Spleen (tissue), 11 donors: Measurements from ENCODE around the gene TRERF1. TPM values are rescaled to one million over a fixed set of nuclear protein-coding genes. Genes with fewer than 3 reads are reported as not detected.

Source experiments
- DNase-seq: peaks from one replicate; pipeline ENCODE4 v3.0.0-alpha.2; 2020
- H3K27ac ChIP-seq, 8 donors: fragments of 200-600 bp; sonication (generic) in 7 of 8; 1 replicate in 4 of 8; 2 replicates in 4 of 8; pipeline versions ENCODE4 v1.5.0 to v1.8.0; 2016 to 2021; ENCODE audit warnings: inconsistent platforms in 4 of 8, mild to moderate bottlenecking in 4 of 8, moderate library complexity in 1 of 8
- H3K27me3 ChIP-seq, 7 donors: fragments of 200-600 bp; sonication (generic) in 6 of 7; replicated peaks in 1 of 7; 1 replicate in 4 of 7; 2 replicates in 3 of 7; pipeline versions ENCODE4 v1.5.0 to v1.8.0; 2016 to 2021; ENCODE audit warnings: inconsistent platforms in 3 of 7, mild to moderate bottlenecking in 1 of 7
- H3K36me3 ChIP-seq, 6 donors: fragments of 200-600 bp; sonication (generic) in 5 of 6; 1 replicate in 4 of 6; 2 replicates in 2 of 6; pipeline versions ENCODE4 v1.5.0 to v1.8.0; 2016 to 2021; ENCODE audit warnings: inconsistent platforms in 2 of 6
- H3K4me1 ChIP-seq, 6 donors: fragments of 200-600 bp; sonication (generic) in 5 of 6; 1 replicate in 3 of 6; 2 replicates in 3 of 6; pipeline versions ENCODE4 v1.5.0 to v1.8.0; 2016 to 2021; ENCODE audit warnings: inconsistent platforms in 3 of 6
- H3K4me3 ChIP-seq, 8 donors: fragments of 200-600 bp; sonication (generic) in 7 of 8; 1 replicate in 4 of 8; 2 replicates in 4 of 8; pipeline versions ENCODE4 v1.5.0 to v1.8.0; 2016 to 2021; ENCODE audit warnings: inconsistent platforms in 4 of 8, mild to moderate bottlenecking in 4 of 8, moderate library complexity in 2 of 8
- H3K9me3 ChIP-seq, 8 donors: fragments of 200-600 bp; sonication (generic) in 7 of 8; 1 replicate in 4 of 8; 2 replicates in 4 of 8; pipeline versions ENCODE4 v1.5.0 to v1.8.0; 2016 to 2021; ENCODE audit warnings: inconsistent platforms in 4 of 8
- CTCF ChIP-seq, 11 experiments: fragments of 200-600 bp in 7 of 11; fragments of 450-650 bp in 4 of 11; sonication (generic) in 4 of 11; IDR thresholded peaks in 8 of 11; conservative IDR thresholded peaks in 3 of 11; 1 replicate in 7 of 11; 2 replicates in 4 of 11; pipeline versions ENCODE4 v1.4.0 to v1.8.0; 2016 to 2021; ENCODE audit warnings: antibody characterized with exemption in 11 of 11, inconsistent platforms in 4 of 11, mild to moderate bottlenecking in 1 of 11
- POLR2A ChIP-seq, 3 donors: fragments of 450-650 bp; IDR thresholded peaks; one replicate each; pipeline ENCODE4 v1.5.1; 2017; ENCODE audit warnings: antibody characterized with exemption in 3 of 3, mild to moderate bottlenecking in 1 of 3
- POLR2AphosphoS5 ChIP-seq, 3 donors: sonication (generic); formaldehyde crosslinking; IDR thresholded peaks; one replicate each; pipeline ENCODE4 v1.5.1; 2017; ENCODE audit warnings: antibody characterized with exemption in 3 of 3
- WGBS, 5 donors: extraction: QIAGEN DNeasy Blood & Tissue Kit in 3 of 5; methylation state at CpG; one replicate each; pipeline versions ENCODE4 v1.1.5 to v1.1.7; 2013 to 2018; 5-methylcytosine and 5-hydroxymethylcytosine counted together
- intact Hi-C: fragments of 100-400 bp; cut with DNase I; formaldehyde crosslinking; loops from one replicate; pipeline ENCODE4 v1.15.0; 2023; ENCODE audit warnings: low total_unique reads
- polyA plus RNA-seq, 3 donors: library from polyadenylated mRNA; stranded (reverse); fragments of 200-250 nt; gene quantifications; one replicate each; pipeline ENCODE4 v1.2.1, GENCODE V29; 2013
- total RNA-seq, 7 donors: library from RNA; depleted of rRNA in 3 of 7; stranded (reverse); fragments of >200 nt in 3 of 7; fragmentation: NEBNext Ultra II Directional in 4 of 7; extraction: Animal tissue kit (Norgen Biotek cat#: 25700) in 4 of 7; gene quantifications; one replicate each; pipeline versions ENCODE4 v1.1.0 to v1.2.1, GENCODE V29; 2016 to 2021
- donor health status: healthy with polysubstance abuse.
- donor health status: DM: no; HTN: no; CAD: no; lungs with moderate emphysema.
- donor health status: DM: no; HTN: no; CAD: no.
- donor health status: Bipolar disorder and iron deficiency.
- donor health status: healthy.
- donor health status: DM: no; HTN: no; CAD: no.
- donor health status: DM: yes; HTN: yes; CAD: no.

The TRERF1 gene
- total and polyA plus RNA-seq, 10 donors = 1.5 to 16.9 (median 12.4) TPM

DNA sequence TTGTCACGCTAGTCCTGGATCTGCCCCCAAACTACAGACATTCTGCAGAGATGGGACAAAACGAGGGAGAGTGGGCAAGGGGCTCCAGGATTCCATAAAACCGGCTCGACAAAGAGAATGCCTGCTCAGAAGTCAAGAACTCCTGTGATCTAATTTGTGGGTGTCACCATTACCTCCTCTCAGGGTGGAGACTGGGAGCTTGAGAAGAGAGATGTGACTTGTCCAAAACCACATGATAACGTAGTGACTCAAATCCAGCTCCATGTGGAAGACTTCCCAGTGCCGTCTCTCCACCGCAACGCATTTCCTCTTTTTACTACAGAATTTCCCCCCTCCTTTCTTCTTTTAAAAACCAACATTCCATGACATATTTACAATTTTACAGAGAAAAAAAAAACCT lies 44.3 kb downstream of the TRERF1 start:
- intact Hi-C loops = no loop called here
- H3K36me3 ChIP-seq = no peaks in the 10 kb centered on the region
- H3K27ac ChIP-seq = peak overlapping the region in 4 of 8 donors; percentile 10 to 53 (median 34)
- H3K9me3 ChIP-seq = no peaks in the 10 kb centered on the region
- TF ChIP-seq POLR2AphosphoS5 (IDR thresholded peaks at IDR 0.05) (no peak), CTCF (IDR thresholded peaks at IDR 0.05 in 8 of 11, conservative IDR thresholded peaks at IDR 0.05 in 3 of 11) (no peak), POLR2A (IDR thresholded peaks at IDR 0.05) (no peak)
- WGBS, 5 donors = 45 to 66% (median 49%) methylated on average over 8 of the region's 8 CpGs
- no peak for DNase-seq
- no peaks in the 10 kb centered on the region for H3K27me3 ChIP-seq
- H3K4me1 ChIP-seq = peaks cover 8 to 91% (median 57%) of the 10 kb centered on the region in 6 donors
- H3K4me3 ChIP-seq = no peak overlapping the region

DNA sequence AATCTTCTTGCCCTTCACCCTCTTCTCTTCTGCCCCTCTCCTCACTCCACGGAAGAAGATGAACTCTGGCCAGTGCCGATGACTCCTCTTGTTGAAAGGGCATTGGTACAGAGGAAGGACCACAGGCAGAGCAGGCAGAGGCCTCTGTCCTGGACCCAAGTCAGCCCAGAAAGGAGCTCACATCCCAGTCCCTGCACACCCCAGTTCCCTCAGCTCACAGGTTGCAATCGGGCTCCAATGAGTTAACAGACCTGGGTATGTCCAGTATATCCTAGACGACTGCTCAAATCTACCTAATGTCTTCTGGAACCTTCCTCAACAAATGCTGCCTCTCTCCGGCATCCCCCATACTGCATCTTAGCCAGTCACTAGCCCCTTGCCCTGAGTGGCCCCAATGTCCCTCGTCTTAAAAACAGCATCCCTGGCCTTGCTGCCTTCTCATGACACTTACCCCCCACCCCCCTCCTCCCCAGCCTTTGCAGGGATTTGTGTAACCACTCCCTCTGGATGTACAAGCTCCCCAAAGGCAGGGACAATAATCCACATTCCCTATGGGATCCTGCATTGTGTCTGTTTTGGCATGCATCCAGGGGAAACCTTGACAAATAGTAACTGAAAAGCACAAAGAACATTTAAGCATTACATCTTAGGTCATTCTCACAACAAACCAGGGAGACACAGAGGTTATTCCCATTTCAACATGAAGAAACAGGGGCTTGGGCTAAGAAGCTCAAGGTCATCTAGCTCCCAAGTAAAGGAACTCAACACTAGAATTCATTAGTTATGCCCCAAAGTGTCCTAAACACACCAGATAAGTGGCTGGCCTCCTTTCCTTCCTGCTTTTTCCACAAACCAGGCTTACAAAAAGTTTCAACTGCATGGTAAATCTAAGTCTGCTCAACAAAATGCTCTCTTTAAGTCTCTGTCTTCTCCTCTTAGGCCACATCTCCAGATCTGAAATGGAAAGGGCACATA lies 45.1 kb downstream of the TRERF1 start:
- TF ChIP-seq POLR2AphosphoS5 (IDR thresholded peaks at IDR 0.05) (no peak), CTCF (IDR thresholded peaks at IDR 0.05 in 8 of 11, conservative IDR thresholded peaks at IDR 0.05 in 3 of 11) (no peak), POLR2A (IDR thresholded peaks at IDR 0.05) (no peak)
- 80 to 89% (median 83%) methylated on average over 6 of the region's 6 CpGs for WGBS, 5 donors
- no peak for DNase-seq
- H3K4me1 ChIP-seq = peaks cover 8 to 97% (median 64%) of the 10 kb centered on the region in 6 donors
- no peaks in the 10 kb centered on the region for H3K27me3 ChIP-seq
- no peaks in the 10 kb centered on the region for H3K36me3 ChIP-seq
- H3K4me3 ChIP-seq = no peak overlapping the region
- peak overlapping the region in 5 of 8 donors; percentile 10 to 53 (median 34) for H3K27ac ChIP-seq
- H3K9me3 ChIP-seq = no peaks in the 10 kb centered on the region
- intact Hi-C loops = no loop called here

DNA sequence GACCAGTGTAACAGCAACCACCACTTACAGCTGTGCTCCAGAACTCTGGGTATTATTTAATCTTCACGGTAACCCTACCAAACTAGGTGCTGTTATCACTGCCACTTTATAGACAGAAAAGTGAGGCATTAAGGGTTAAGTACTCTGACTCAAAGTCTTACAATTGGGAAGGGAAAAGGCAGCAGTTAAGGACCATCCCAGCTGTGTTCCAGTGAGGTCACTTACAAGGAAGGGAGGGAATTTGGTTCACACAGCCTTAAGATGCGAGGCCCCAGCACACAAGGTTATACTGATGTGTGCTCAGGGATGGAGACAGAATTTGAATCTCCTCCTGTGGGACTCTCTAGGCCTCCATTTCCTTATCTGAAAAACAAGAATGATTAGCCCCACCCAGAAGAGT lies 46.7 kb downstream of the TRERF1 start:
- TF ChIP-seq POLR2A (IDR thresholded peaks at IDR 0.05) (no peak), CTCF (IDR thresholded peaks at IDR 0.05 in 8 of 11, conservative IDR thresholded peaks at IDR 0.05 in 3 of 11) (no peak), POLR2AphosphoS5 (IDR thresholded peaks at IDR 0.05) (no peak)
- intact Hi-C loops = no loop called here
- H3K27me3 ChIP-seq = no peaks in the 10 kb centered on the region
- no peak for DNase-seq
- H3K27ac ChIP-seq = peak overlapping the region in 4 of 8 donors; percentile 49 to 65 (median 56)
- no peak overlapping the region for H3K4me3 ChIP-seq
- H3K36me3 ChIP-seq = no peaks in the 10 kb centered on the region
- 73 to 86% (median 81%) methylated on average over 2 of the region's 2 CpGs for WGBS, 5 donors
- peaks cover 10 to 90% (median 63%) of the 10 kb centered on the region in 6 donors for H3K4me1 ChIP-seq
- H3K9me3 ChIP-seq = no peaks in the 10 kb centered on the region

- H3K36me3 ChIP-seq = no peaks in the 10 kb centered on the region
- H3K27ac ChIP-seq = peak overlapping the region in 7 of 8 donors; percentile 5 to 65 (median 49)
- H3K4me3 ChIP-seq = no peak overlapping the region
- no peak for DNase-seq
- peaks cover 10 to 84% (median 58%) of the 10 kb centered on the region in 6 donors for H3K4me1 ChIP-seq
- WGBS, 5 donors = 40 to 62% (median 52%) methylated on average over 5 of the region's 5 CpGs
- no peaks in the 10 kb centered on the region for H3K27me3 ChIP-seq
- intact Hi-C loops = no loop called here
- H3K9me3 ChIP-seq = no peaks in the 10 kb centered on the region
- TF ChIP-seq POLR2A (IDR thresholded peaks at IDR 0.05) (no peak), POLR2AphosphoS5 (IDR thresholded peaks at IDR 0.05) (peak in 1 of 3 donors; percentile 37), CTCF (IDR thresholded peaks at IDR 0.05 in 8 of 11, conservative IDR thresholded peaks at IDR 0.05 in 3 of 11) (no peak)
Measured at GRCh38 chr6:42404484-42404883, 47.2 kb downstream of the TRERF1 start.
